GM18526 (cell line): ENCODE measurements around the gene ZNF562.
A peak's percentile ranks its signal among the peaks of the same experiment; 100 is the strongest.

Source experiments
- POLR2A ChIP-seq: IDR thresholded peaks from 3 replicates; pipeline ENCODE4 v1.6.1; 2011; ENCODE audit not compliant: insufficient read length; ENCODE audit errors: extremely low read depth

Gene ZNF562

DNA sequence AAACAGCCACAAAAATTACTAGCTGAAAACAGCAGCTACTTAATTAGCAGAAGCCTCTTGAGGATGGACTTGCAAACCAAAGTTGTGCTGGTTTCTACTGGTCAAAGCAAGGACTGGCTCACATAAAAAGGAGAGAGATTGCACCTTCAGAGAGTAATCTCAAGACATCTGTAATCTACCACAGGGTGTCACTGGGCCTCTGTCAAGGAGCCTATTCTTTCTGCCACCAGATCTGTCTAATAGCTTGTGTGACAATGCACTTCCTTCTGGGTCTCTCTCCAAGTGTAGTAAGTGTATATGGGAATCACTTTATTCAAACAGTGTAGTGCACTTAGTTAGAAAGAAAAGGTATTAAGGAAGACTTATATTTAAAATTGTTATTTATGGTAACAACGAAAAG is 29.4 kb downstream of the ZNF562 start:
- no peak for TF ChIP-seq POLR2A

DNA sequence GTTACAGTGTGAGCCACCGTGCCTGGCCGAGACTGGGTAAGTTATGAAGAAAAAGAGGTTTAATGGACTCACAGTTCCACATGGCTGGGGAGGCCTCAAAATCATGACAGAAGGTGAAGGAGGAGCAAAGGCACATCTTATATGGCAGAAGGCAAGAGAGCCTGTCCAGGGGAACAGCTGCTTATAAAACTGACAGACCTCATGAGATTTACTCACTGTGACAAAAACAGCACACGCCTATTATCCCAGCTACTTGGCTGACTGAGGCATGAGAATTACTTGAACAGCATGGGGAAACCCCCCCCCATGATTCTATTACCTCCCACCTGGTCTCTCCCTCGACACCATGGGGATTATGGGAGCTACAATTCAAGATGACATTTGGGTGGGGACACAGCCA is 30.4 kb downstream of the ZNF562 start:
- no peak for TF ChIP-seq POLR2A

DNA sequence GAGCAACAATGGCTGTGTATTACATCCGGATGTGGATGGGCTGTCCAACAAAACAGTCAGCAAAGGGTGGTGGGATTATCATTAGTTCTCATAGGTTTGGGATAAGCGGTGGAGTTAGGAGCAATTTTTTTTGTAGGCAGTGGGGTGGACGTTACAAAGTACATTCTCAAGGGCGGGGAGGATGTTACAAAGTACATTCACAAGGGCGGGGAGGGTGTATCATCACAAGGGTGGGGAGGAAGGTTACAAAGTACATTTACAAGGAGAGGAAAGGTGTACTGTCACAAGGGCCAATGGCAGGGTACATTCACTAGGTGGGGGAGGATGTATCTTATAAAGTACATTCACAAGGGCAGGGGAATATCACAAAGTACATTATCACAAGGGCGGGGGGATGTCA is 33.1 kb downstream of the ZNF562 start:
- TF ChIP-seq POLR2A, result no peak

DNA sequence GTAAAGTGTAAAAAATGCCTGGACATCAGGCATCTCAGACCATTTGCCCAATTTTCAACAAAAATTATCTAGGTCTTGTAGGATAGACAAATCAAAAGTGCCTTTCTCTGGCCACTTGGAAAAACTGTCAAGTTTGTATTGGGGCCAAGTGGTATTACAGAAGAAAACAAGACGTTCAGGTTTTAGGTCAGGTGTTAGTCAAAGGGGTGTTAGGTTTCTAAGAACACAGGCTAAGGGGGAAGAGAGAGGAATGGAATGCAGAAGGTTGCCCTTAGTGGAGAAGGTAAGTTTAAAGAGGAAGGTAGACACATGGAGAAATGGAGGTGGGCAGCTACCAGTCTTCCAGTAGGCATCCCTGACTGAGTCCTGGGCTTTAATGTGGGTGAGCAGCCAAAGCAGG is 33.9 kb downstream of the ZNF562 start:
- TF ChIP-seq POLR2A, result no peak

DNA sequence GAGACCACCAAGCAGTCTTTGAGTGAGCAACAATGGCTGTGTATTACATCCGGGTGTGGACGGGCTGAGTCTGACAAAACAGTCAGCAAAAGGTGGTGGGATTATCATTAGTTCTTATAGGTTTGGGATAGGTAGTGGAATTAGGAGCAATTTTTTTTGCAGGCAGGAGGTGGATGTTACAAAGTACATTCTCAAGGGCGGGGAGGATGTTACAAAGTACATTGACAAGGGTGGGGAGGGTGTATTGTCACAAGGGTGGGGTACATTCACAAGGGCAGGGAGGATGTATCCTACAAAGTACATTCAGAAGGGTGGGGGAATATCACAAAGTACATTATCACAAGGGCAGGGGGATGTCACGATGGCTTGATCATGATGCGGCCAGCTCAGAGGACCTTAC is 38.9 kb downstream of the ZNF562 start:
- no peak for TF ChIP-seq POLR2A

DNA sequence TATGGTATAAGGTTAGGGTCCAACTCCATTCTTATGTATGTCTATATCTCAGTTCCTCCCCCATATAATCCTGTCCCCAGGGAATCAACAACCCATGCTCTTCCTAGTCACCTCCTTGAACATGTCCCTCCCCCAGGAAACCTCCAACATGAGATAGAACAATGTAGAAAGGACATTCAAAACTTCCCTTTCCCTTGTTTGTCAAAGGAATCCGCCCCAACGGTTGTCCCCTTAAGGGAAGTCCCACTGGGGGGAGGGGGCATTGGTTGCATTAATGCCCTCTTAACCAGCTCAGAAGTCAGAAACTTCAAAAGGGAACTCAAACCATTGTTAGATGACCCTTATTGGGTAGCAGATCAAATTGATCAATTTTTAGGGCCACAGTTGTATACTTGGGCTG is 47.0 kb downstream of the ZNF562 start:
- TF ChIP-seq POLR2A, result no peak

DNA sequence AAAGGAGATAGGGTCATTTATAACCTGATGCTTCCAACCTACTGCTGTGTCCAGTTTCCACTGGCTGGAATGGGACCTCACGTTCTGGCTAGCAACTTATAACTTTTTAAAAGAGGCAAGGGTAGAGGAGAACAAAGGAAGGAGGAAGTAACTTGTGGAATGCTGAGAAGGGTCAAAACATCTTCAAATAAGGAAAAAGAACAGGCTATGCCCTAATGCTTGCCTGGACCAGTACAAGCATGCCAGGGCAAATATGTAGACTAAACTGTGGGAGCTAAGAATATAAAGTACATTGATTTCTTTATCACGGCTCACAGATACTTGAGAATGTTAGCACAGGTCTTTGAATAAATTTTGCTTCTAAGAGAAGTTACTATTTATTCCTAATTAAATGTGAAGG is 52.4 kb downstream of the ZNF562 start:
- TF ChIP-seq POLR2A, result no peak

DNA sequence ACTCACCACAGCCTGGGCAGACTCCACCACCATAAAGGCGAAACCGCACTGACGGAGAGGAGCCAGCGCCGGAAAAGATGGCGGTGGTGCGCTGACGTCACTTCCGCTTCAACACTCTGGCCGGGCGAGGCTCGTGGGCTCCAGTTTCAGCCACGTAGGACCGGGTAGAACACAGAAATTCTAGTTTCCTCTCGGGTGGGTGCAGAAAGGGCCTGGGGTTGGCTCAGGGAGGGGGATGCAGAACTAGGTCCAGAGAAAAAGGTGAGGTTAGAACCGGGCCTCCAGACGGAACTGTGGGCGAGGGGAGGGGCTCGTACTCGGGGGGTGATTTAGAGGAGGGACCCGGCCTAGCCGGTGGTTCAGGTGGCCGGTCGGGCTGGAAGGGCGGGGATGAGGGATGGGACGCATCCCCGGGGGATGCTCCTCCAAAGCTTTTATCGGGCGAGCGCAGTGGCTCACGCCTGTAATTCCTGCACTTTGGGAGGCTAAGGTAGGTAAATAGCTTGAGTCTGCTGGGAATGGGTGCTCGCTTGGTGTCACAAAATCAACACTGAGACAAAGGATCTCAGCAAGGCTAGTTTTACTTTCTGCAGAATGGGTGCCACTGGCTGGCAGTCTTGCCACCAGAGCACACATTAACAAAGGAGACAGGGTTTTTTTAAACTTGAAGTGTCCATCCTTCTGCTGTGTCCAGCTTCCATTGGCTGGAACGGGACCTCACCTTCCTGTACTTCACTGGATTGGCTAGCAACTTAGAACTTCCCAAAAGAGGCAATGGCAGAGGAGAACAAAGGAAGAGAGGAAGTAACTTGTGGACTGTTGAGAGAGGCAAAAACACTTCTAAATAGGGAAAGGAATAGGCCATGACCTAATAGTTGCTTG is 53.5 kb downstream of the ZNF562 start, which contains the start of gene ZNF561:
Gene ZNF561, minus strand, starts transcription at position 77 of the 882 bp plus-strand sequence. CDS start 1,776 bp downstream, outside the sequence.
- TF ChIP-seq POLR2A, result peak; percentile 72

DNA sequence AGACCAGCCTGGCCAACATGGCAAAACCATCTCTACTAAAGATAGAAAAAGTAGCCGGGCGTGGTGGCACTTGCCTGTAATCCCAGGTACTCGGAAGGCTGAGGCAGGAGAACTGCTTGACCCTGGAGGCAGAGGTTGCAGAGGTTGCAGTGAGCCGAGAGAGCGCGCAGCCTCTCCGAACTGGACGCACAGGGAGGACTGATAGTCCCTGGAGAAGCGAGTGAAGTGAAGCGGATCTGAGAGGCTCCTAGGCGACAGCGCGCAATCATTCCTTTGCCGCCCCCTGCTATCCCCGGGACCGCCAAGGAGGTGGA is 54.1 kb downstream of the ZNF562 start:
- TF ChIP-seq POLR2A, result no peak

DNA sequence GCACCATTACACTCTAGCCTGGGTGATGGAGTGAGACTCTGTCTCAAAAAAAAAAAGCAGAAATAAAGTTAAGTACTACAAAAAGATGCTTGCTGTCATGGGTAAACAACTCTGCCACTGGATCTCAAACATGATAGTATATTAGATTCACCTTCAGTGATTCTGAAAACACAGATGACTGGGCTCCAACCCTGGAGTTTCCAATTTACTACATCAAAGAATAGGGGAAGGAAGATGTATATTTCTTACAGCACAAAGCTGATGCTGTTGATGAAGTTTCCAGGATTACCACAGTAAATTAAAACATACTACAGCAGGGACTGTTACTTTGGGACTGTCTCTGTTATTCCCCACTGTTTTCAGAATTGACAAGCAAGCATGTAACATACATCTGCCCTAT is 59.1 kb downstream of the ZNF562 start:
- TF ChIP-seq POLR2A, result no peak

DNA sequence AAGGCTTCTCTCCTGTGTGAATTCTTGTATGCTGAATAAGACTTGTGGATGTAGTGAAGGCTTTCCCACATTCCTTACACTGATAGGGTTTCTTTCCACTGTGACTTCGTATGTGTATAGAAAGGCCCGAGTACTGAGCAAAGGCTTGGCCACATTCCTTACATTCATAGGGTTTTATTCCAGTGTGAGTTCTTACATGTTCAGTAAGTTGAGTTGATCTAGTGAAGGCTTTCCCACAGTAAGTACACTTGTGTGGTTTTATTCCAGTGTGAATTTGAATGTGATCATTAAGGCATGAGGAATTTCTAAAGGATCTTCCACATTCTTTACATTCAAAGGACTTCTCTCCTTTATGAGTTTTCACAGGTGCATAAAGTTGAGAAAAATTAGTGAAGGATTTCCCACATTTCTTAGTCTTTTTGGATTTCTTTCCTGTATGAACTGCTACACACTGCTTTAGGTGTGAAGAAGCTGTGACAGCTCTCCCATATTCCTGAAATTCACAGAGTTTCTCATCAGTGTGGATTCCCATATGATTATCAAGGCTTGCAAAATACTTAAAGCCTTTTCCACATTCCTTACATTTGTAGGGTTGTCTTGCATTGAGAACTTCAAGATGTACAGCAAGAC is 64.3 kb downstream of the ZNF562 start:
- no peak for TF ChIP-seq POLR2A

DNA sequence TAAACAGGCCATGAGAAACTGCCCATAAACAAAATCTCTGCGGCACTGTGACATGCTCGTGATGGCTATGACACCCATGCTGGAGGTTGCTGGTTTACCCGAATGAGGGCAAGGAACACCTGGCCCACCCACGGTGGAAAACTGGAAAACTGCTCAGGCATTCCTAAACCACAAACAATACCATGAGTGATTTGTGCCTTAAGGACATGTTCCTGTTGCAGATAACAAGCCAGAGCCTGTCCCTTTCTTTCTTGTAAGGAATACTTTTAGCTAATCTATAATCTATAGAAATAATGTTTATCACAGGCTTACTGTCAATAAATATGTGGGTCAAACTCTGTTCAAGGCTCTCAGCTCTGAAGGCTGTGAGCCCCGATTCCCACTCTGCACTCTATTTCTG is 66.0 kb downstream of the ZNF562 start:
- TF ChIP-seq POLR2A, result no peak

DNA sequence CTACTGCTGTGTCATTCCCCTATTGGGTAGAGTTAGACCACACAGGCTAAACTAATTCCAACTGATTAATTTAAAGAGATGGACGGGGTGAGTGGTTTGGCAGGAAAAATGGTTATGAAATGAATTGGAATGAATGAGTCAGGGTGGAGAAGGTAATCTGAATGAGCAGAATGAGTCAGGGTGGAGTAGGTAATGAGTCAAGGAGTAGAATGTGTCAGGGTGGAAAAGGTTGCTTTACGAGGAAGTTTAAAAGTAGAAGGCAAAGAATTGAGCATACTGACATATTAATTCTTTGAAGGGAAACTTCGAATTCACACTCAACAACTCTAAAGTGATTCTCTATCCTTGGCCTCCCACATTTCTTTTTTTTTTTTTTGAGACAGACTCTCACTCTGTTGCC is 77.9 kb downstream of the ZNF562 start:
- no peak for TF ChIP-seq POLR2A
